Measurements from ENCODE around the gene PCDHGA7. TPM values are rescaled to one million over a fixed set of nuclear protein-coding genes. Genes with fewer than 3 reads are reported as not detected.
"Not testable (repeated sequence)": the region's sequence is repeated elsewhere in the genome, so short reads cannot be mapped to it uniquely, and the experiment has no call there.

PCDHGA7 gene
- polyA plus RNA-seq, 1 donor (not counting 4 experiments of a cell fraction or from before 2014, with no cell fraction given) = 0.13 TPM

DNA sequence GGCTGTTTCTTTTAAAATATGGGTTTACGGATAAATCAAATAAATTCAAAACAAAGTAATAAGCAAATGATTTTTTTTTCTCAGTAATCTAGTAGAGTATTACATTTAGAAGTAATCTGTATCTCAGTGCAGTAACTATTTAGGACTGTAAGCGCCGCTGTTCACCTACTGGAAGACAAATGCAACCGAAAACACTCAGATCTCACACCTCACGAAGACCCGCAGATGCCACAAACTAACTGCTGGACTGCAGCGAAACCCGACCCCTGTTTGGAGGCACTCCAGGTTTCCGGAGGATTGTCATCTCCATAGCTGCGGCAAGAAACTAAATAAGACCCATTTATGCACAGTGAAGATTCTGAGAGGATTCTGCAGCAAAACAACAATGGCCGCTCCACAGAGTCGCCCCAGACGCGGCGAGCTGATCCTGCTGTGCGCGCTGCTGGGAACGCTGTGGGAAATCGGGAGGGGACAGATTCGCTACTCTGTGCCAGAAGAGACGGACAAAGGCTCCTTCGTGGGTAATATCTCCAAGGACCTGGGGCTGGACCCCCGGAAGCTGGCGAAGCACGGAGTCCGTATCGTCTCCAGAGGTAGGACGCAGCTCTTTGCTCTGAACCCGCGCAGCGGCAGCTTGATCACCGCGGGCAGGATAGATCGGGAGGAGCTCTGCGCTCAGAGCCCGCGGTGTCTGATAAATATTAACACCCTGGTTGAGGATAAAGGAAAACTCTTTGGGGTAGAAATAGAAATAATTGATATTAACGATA lies 10.1 kb downstream of the PCDHGA7 start, which contains the start of gene PCDHGA8:
PCDHGA8 (plus strand) TSS at position 205 of the 770 bp plus-strand sequence; CDS start at position 386, 181 bp downstream.
- Histone ChIP-seq H2AFZ (ENCODE audit: control insufficient read depth, low read length) (no peak within 1 kb of the TSS), H3K9me3 (ENCODE audit: control insufficient read depth, low read depth, low read length) (peaks cover 29% of the 10 kb centered on the region), H3K4me1 (ENCODE audit: control insufficient read depth, extremely low read depth, insufficient read depth, low read length) (no peaks in the 10 kb centered on the region), H3K27me3 (ENCODE audit: control insufficient read depth, extremely low read depth, insufficient read depth, low read length) (peaks cover 11% of the 10 kb centered on the region), H3K36me3 (ENCODE audit: control insufficient read depth in 2 of 2, extremely low read depth in 1 of 2, insufficient read depth in 2 of 2, low read length in 2 of 2) (no peaks in the 10 kb centered on the region), H3K9me1 (ENCODE audit: control insufficient read depth, extremely low read depth, insufficient read depth, low read length) (no peaks in the 10 kb centered on the region), H4K20me1 (ENCODE audit: control insufficient read depth, extremely low read depth, insufficient read depth, low read length) (no peaks in the 10 kb centered on the region), H3K4me3 (ENCODE audit: control insufficient read depth in 2 of 3, extremely low read depth in 1 of 3, insufficient read depth in 2 of 3, low read depth in 1 of 3, low read length in 3 of 3) (no peak within 1 kb of the TSS), H3K27ac (ENCODE audit: control insufficient read depth, insufficient read depth, low read length) (no peak within 1 kb of the TSS), H3K79me2 (ENCODE audit: control insufficient read depth, insufficient read depth, low read length) (no peaks in the 10 kb centered on the region), H3K4me2 (ENCODE audit: control insufficient read depth, extremely low read depth, insufficient read depth, low read depth, low read length) (no peak within 1 kb of the TSS), H3K9ac (ENCODE audit: control insufficient read depth, extremely low read depth, insufficient read depth, low read length) (no peak within 1 kb of the TSS)
- TF ChIP-seq CTCF (optimal IDR thresholded peaks at IDR 0.05 in 1 of 3, IDR thresholded peaks at IDR 0.05 in 1 of 3, conservative IDR thresholded peaks at IDR 0.05 in 1 of 3; ENCODE audit: extremely low read depth in 1 of 3, insufficient read depth in 2 of 3, low read length in 3 of 3) (peak in 1 of 3 experiments; percentile 4), EZH2 (IDR thresholded peaks at IDR 0.05; ENCODE audit: low read length) (no peak)
- FAIRE-seq = no peak
- no peak for DNase-seq (ENCODE audit: low read depth, low spot score)
- dilution Hi-C loops (cut with MboI; ENCODE audit: extremely low pct_ligation_motif_present, low sequenced_read_pairs) = no loop called here

DNA sequence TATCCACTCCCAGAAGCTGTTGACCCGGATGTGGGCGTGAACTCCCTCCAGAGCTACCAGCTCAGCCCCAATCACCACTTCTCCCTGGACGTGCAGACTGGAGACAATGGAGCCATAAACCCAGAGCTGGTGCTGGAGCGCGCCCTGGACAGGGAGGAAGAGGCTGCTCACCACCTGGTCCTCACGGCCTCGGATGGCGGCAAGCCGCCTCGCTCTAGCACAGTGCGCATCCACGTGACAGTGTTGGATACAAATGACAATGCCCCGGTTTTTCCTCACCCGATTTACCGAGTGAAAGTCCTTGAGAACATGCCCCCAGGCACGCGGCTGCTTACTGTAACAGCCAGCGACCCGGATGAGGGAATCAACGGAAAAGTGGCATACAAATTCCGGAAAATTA lies 10.7 kb downstream of the PCDHGA7 start:
- Histone ChIP-seq H3K9me1 (ENCODE audit: control insufficient read depth, extremely low read depth, insufficient read depth, low read length) (no peaks in the 10 kb centered on the region), H3K79me2 (ENCODE audit: control insufficient read depth, insufficient read depth, low read length) (no peaks in the 10 kb centered on the region), H3K4me1 (ENCODE audit: control insufficient read depth, extremely low read depth, insufficient read depth, low read length) (no peaks in the 10 kb centered on the region), H3K36me3 (ENCODE audit: control insufficient read depth in 2 of 2, extremely low read depth in 1 of 2, insufficient read depth in 2 of 2, low read length in 2 of 2) (no peaks in the 10 kb centered on the region), H3K27me3 (ENCODE audit: control insufficient read depth, extremely low read depth, insufficient read depth, low read length) (peaks cover 11% of the 10 kb centered on the region), H3K9me3 (ENCODE audit: control insufficient read depth, low read depth, low read length) (peaks cover 29% of the 10 kb centered on the region), H3K4me3 (ENCODE audit: control insufficient read depth in 2 of 3, extremely low read depth in 1 of 3, insufficient read depth in 2 of 3, low read depth in 1 of 3, low read length in 3 of 3) (no peak overlapping the region), H3K27ac (ENCODE audit: control insufficient read depth, insufficient read depth, low read length) (no peak overlapping the region), H3K4me2 (ENCODE audit: control insufficient read depth, extremely low read depth, insufficient read depth, low read depth, low read length) (no peak overlapping the region), H4K20me1 (ENCODE audit: control insufficient read depth, extremely low read depth, insufficient read depth, low read length) (no peaks in the 10 kb centered on the region), H3K9ac (ENCODE audit: control insufficient read depth, extremely low read depth, insufficient read depth, low read length) (no peak overlapping the region), H2AFZ (ENCODE audit: control insufficient read depth, low read length) (no peak overlapping the region)
- TF ChIP-seq CTCF (optimal IDR thresholded peaks at IDR 0.05 in 1 of 3, IDR thresholded peaks at IDR 0.05 in 1 of 3, conservative IDR thresholded peaks at IDR 0.05 in 1 of 3; ENCODE audit: extremely low read depth in 1 of 3, insufficient read depth in 2 of 3, low read length in 3 of 3) (no peak), EZH2 (IDR thresholded peaks at IDR 0.05; ENCODE audit: low read length) (no peak)
- dilution Hi-C loops (cut with MboI; ENCODE audit: extremely low pct_ligation_motif_present, low sequenced_read_pairs) = no loop called here
- FAIRE-seq = no peak
- no peak for DNase-seq (ENCODE audit: low read depth, low spot score)

- H3K9ac ChIP-seq (ENCODE audit: control insufficient read depth, extremely low read depth, insufficient read depth, low read length); FAIRE-seq; H3K36me3 ChIP-seq (ENCODE audit: control insufficient read depth in 2 of 2, extremely low read depth in 1 of 2, insufficient read depth in 2 of 2, low read length in 2 of 2); H3K27me3 ChIP-seq (ENCODE audit: control insufficient read depth, extremely low read depth, insufficient read depth, low read length); dilution Hi-C loops (cut with MboI; ENCODE audit: extremely low pct_ligation_motif_present, low sequenced_read_pairs); DNase-seq (ENCODE audit: low read depth, low spot score); H4K20me1 ChIP-seq (ENCODE audit: control insufficient read depth, extremely low read depth, insufficient read depth, low read length); H3K79me2 ChIP-seq (ENCODE audit: control insufficient read depth, insufficient read depth, low read length); H3K4me3 ChIP-seq (ENCODE audit: control insufficient read depth in 2 of 3, extremely low read depth in 1 of 3, insufficient read depth in 2 of 3, low read depth in 1 of 3, low read length in 3 of 3); H3K4me2 ChIP-seq (ENCODE audit: control insufficient read depth, extremely low read depth, insufficient read depth, low read depth, low read length); H3K27ac ChIP-seq (ENCODE audit: control insufficient read depth, insufficient read depth, low read length); H2AFZ ChIP-seq (ENCODE audit: control insufficient read depth, low read length); H3K4me1 ChIP-seq (ENCODE audit: control insufficient read depth, extremely low read depth, insufficient read depth, low read length); H3K9me1 ChIP-seq (ENCODE audit: control insufficient read depth, extremely low read depth, insufficient read depth, low read length): not testable (repeated sequence)
- H3K9me3 ChIP-seq (ENCODE audit: control insufficient read depth, low read depth, low read length) = peaks cover 28% of the 10 kb centered on the region
These were observed 12.1 kb downstream of the PCDHGA7 start for GRCh38 chr5:141394401-141395187.

Measured in keratinocyte (primary cell).